SK-N-MC (cell line): Measurements from ENCODE around the gene TRPT1.

Source experiments
- EZH2 ChIP-seq: fragments of 200-600 bp; sonication (generic); IDR thresholded peaks from one replicate; pipeline ENCODE4 v1.6.1; 2017; ENCODE audit warnings: antibody characterized with exemption
- POLR2AphosphoS5 ChIP-seq: IDR thresholded peaks from 2 replicates; pipeline ENCODE4 v1.6.1; 2012; ENCODE audit warnings: mild to moderate bottlenecking, low read depth, low read length, borderline replicate concordance

DNA sequence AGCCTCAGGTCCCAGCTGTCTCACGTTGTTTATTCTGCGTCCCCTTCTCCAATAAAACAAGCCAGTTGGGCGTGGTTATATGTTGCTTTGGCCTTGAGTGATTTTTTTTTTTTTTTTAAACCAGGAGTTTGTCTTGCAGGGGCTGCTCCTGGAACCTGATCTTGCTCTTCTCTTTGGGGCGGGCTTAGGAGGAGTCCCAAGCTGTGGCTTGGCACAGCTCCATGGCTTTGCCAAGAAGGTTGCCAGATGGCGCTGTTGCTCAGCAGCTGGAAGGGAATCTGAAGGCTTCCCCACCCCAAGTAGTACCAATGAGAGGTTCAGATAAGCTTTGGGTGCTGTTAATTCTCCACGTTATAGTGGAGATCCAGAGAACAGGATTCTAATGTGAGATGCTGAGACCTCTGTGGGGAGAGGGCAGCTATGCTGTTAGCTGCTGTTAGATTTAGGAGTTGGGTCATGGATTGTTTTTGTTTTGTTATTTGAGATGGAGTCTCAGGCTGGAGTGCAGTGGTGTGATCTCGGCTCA, 21.5 kb downstream of the TRPT1 start:
- TF ChIP-seq POLR2AphosphoS5 (peak; percentile 43; the same call in 1 of the 2 replicates), EZH2 (no peak)
